Mesenchymal stem cell (in vitro differentiated cells and primary cell): ENCODE results near the gene SDC4.
A peak's percentile ranks its signal among the peaks of the same experiment; 100 is the strongest.
"Not testable (repeated sequence)": the region's sequence is repeated elsewhere in the genome, so short reads cannot be mapped to it uniquely, and the experiment has no call there.

Source experiments
- DNase-seq: peaks from one replicate; pipeline ENCODE4 v3.0.0-alpha.2; 2013
- H2AFZ ChIP-seq: one replicate; pipeline ENCODE4 v1.6.1; 2013; ENCODE audit warnings: low read depth, mild to moderate bottlenecking, control low read depth, inconsistent platforms, low read length, moderate library complexity
- H2AK5ac ChIP-seq: 2 replicates; pipeline ENCODE4 v1.6.1; 2013; ENCODE audit warnings: low read length, moderate library complexity, mild to moderate bottlenecking, inconsistent platforms; ENCODE audit not compliant: severe bottlenecking
- H2BK120ac ChIP-seq: one replicate; pipeline ENCODE4 v1.6.1; 2013; ENCODE audit warnings: low read depth, mild to moderate bottlenecking, inconsistent platforms, low read length, moderate library complexity
- H2BK12ac ChIP-seq, 2 experiments: one replicate each; pipeline ENCODE4 v1.6.1; 2013; ENCODE audit warnings: inconsistent platforms in 2 of 2, low read length in 2 of 2, mild to moderate bottlenecking in 2 of 2, moderate library complexity in 2 of 2, control low read depth in 1 of 2
- H2BK15ac ChIP-seq: one replicate; pipeline ENCODE4 v1.6.1; 2013; ENCODE audit warnings: mild to moderate bottlenecking, low read depth, inconsistent platforms; ENCODE audit not compliant: poor library complexity, severe bottlenecking
- H2BK5ac ChIP-seq: 2 replicates; pipeline ENCODE4 v1.6.1; 2013; ENCODE audit warnings: low read depth, mild to moderate bottlenecking, low read length, control low read depth, inconsistent platforms; ENCODE audit not compliant: poor library complexity, severe bottlenecking
- H3K14ac ChIP-seq, 2 experiments: one replicate each; pipeline ENCODE4 v1.6.1; 2013; ENCODE audit warnings: inconsistent platforms in 2 of 2, low read length in 2 of 2, control low read depth in 1 of 2, mild to moderate bottlenecking in 1 of 2, moderate library complexity in 1 of 2
- H3K18ac ChIP-seq, 2 experiments: one replicate each; pipeline ENCODE4 v1.6.1; 2013; ENCODE audit warnings: inconsistent platforms in 2 of 2, low read length in 2 of 2, control low read depth in 1 of 2, low read depth in 1 of 2, mild to moderate bottlenecking in 1 of 2
- H3K23ac ChIP-seq, 2 experiments: one replicate each; pipeline ENCODE4 v1.6.1; 2013; ENCODE audit warnings: inconsistent platforms in 2 of 2, low read length in 2 of 2, mild to moderate bottlenecking in 2 of 2, moderate library complexity in 2 of 2, control low read depth in 1 of 2
- H3K27ac ChIP-seq: 2 replicates; pipeline ENCODE4 v1.5.1; 2013; ENCODE audit warnings: mild to moderate bottlenecking, moderate library complexity, low read length, control low read depth, inconsistent platforms; ENCODE audit not compliant: poor library complexity, severe bottlenecking
- H3K27me3 ChIP-seq, 2 experiments: 2 replicates each; pipeline versions ENCODE4 v1.6.1 to v1.7.0; 2013; ENCODE audit warnings: low read length in 2 of 2, mild to moderate bottlenecking in 2 of 2, moderate library complexity in 2 of 2, control low read depth in 1 of 2, inconsistent platforms in 1 of 2; ENCODE audit not compliant: control insufficient read depth in 1 of 2, insufficient read depth in 1 of 2
- H3K36me3 ChIP-seq, 2 experiments: 2 replicates each; pipeline versions ENCODE4 v1.6.1 to v1.7.0; 2013; ENCODE audit warnings: low read length in 2 of 2, control low read depth in 1 of 2, inconsistent platforms in 1 of 2, low read depth in 1 of 2, mild to moderate bottlenecking in 1 of 2; ENCODE audit not compliant: insufficient read depth in 2 of 2, control insufficient read depth in 1 of 2
- H3K4ac ChIP-seq, 2 experiments: one replicate each; pipeline ENCODE4 v1.6.1; 2013; ENCODE audit warnings: inconsistent platforms in 2 of 2, low read length in 2 of 2, mild to moderate bottlenecking in 2 of 2, moderate library complexity in 2 of 2, control low read depth in 1 of 2, low read depth in 1 of 2
- H3K4me1 ChIP-seq: 2 replicates; pipeline ENCODE4 v1.6.1; 2013; ENCODE audit warnings: low read depth, low read length, control low read depth; ENCODE audit not compliant: control insufficient read depth, insufficient read depth
- H3K4me2 ChIP-seq: 2 replicates; pipeline ENCODE4 v1.6.1; 2013; ENCODE audit warnings: low read length, mild to moderate bottlenecking, inconsistent platforms; ENCODE audit not compliant: poor library complexity, severe bottlenecking
- H3K4me3 ChIP-seq, 2 experiments: 2 replicates each; pipeline versions ENCODE4 v1.5.1 to v1.7.0; 2013; ENCODE audit warnings: low read length in 2 of 2, mild to moderate bottlenecking in 2 of 2, control low read depth in 1 of 2, low read depth in 1 of 2; ENCODE audit not compliant: insufficient read depth in 1 of 2
- H3K79me1 ChIP-seq: replicated peaks from 2 replicates; pipeline ENCODE4 v1.6.1; 2013; ENCODE audit warnings: mild to moderate bottlenecking, control low read depth, low read length, inconsistent platforms; ENCODE audit not compliant: poor library complexity, severe bottlenecking
- H3K9ac ChIP-seq: 2 replicates; pipeline ENCODE4 v1.7.0; 2013; ENCODE audit warnings: mild to moderate bottlenecking, low read length, moderate library complexity
- H3K9me3 ChIP-seq: 2 replicates; pipeline ENCODE4 v1.7.0; 2013; ENCODE audit warnings: mild to moderate bottlenecking, low read length; ENCODE audit not compliant: control insufficient read depth
- H4K8ac ChIP-seq: one replicate; pipeline ENCODE4 v1.6.1; 2013; ENCODE audit warnings: inconsistent platforms, mild to moderate bottlenecking, low read length, moderate library complexity
- H4K91ac ChIP-seq: one replicate; pipeline ENCODE4 v1.6.1; 2013; ENCODE audit warnings: mild to moderate bottlenecking, low read length, inconsistent platforms
- WGBS: methylation state at CpG from one replicate; pipeline ENCODE4 v1.1.7; 2013; ENCODE audit warnings: mixed read lengths; 5-methylcytosine and 5-hydroxymethylcytosine counted together

Gene SDC4

GRCh38 chr20:45350795-45351194, 2.6 kb upstream of the SDC4 start:
- not testable (repeated sequence) for H3K9ac ChIP-seq, H3K23ac ChIP-seq, H3K4me2 ChIP-seq, H4K91ac ChIP-seq, H3K18ac ChIP-seq, H2BK15ac ChIP-seq, H3K27ac ChIP-seq, DNase-seq, H2BK5ac ChIP-seq, H3K14ac ChIP-seq, H3K4me3 ChIP-seq, H3K27me3 ChIP-seq, H3K79me1 ChIP-seq, H2BK120ac ChIP-seq, H2AFZ ChIP-seq, H4K8ac ChIP-seq, H3K9me3 ChIP-seq, H3K36me3 ChIP-seq, H2AK5ac ChIP-seq, H3K4ac ChIP-seq, H2BK12ac ChIP-seq
- peaks cover 10% of the 10 kb centered on the region for H3K4me1 ChIP-seq
- 97% methylated on average over 8 of the region's 10 CpGs for WGBS

GRCh38 chr20:45350217-45350616, 2.0 kb upstream of the SDC4 start:
- WGBS, result 92% methylated on average over 1 of the region's 1 CpG
- Histone ChIP-seq H3K27ac (no peak overlapping the region), H2BK120ac (no peak overlapping the region), H3K14ac (no peak overlapping the region), H3K9ac (no peak overlapping the region), H2BK15ac (no peak overlapping the region), H3K27me3 (no peaks in the 10 kb centered on the region), H2AFZ (no peak overlapping the region), H3K79me1 (no peaks in the 10 kb centered on the region), H3K9me3 (no peaks in the 10 kb centered on the region), H3K23ac (no peak overlapping the region), H3K4me1 (peaks cover 16% of the 10 kb centered on the region), H3K4me2 (no peak overlapping the region), H2AK5ac (no peak overlapping the region), H2BK5ac (no peak overlapping the region), H4K91ac (no peak overlapping the region), H3K4me3 (no peak overlapping the region), H3K4ac (no peak overlapping the region), H3K36me3 (no peaks in the 10 kb centered on the region), H3K18ac (no peak overlapping the region), H4K8ac (no peak overlapping the region), H2BK12ac (no peak overlapping the region)
- DNase-seq, result no peak

GRCh38 chr20:45347297-45347935, 808 bp downstream of the SDC4 start:
- Histone ChIP-seq H3K4me1 (peaks cover 37% of the 10 kb centered on the region), H3K9me3 (no peaks in the 10 kb centered on the region), H4K8ac (no peak overlapping the region), H3K9ac (peak overlapping the region; percentile 89), H3K36me3 (no peaks in the 10 kb centered on the region), H3K27ac (peak overlapping the region; percentile 9), H3K4me2 (peak overlapping the region; percentile 64), H2BK12ac (peak overlapping the region; percentile 28 to 73), H2AK5ac (no peak overlapping the region), H3K23ac (peak overlapping the region in 1 of 2 experiments; percentile 91), H3K18ac (peak overlapping the region; percentile 45 to 91), H3K4ac (peak overlapping the region; percentile 19 to 42), H3K79me1 (no peaks in the 10 kb centered on the region), H2BK5ac (no peak overlapping the region), H2BK15ac (peak overlapping the region; percentile 4), H3K27me3 (no peaks in the 10 kb centered on the region), H4K91ac (no peak overlapping the region), H3K14ac (peak overlapping the region in 1 of 2 experiments; percentile 45), H2BK120ac (no peak overlapping the region), H3K4me3 (peak overlapping the region; percentile 75 to 81), H2AFZ (peak overlapping the region; percentile 78)
- 18% methylated on average over 3 of the region's 10 CpGs for WGBS
- DNase-seq, result no peak

GRCh38 chr20:45346851-45347250, 1.4 kb downstream of the SDC4 start:
- Histone ChIP-seq H4K91ac (no peak overlapping the region), H3K4me3 (peak overlapping the region; percentile 75 to 81), H2BK12ac (no peak overlapping the region), H3K9me3 (no peaks in the 10 kb centered on the region), H3K79me1 (no peaks in the 10 kb centered on the region), H4K8ac (no peak overlapping the region), H3K14ac (no peak overlapping the region), H3K4ac (no peak overlapping the region), H2AFZ (no peak overlapping the region), H3K4me1 (peaks cover 43% of the 10 kb centered on the region), H2BK5ac (no peak overlapping the region), H2BK120ac (no peak overlapping the region), H3K9ac (peak overlapping the region; percentile 89), H3K36me3 (peaks cover 0 to 4% of the 10 kb centered on the region in 2 experiments), H2AK5ac (peak overlapping the region; percentile 11), H2BK15ac (no peak overlapping the region), H3K4me2 (peak overlapping the region; percentile 64), H3K27ac (peak overlapping the region; percentile 35), H3K18ac (peak overlapping the region in 1 of 2 experiments; percentile 45), H3K27me3 (no peaks in the 10 kb centered on the region), H3K23ac (no peak overlapping the region)
- 40% methylated on average over 5 of the region's 5 CpGs for WGBS
- no peak for DNase-seq
